Panc1 (cell line): Measurements from ENCODE around the gene DGKG. TPM values are rescaled to one million over a fixed set of nuclear protein-coding genes. Genes with fewer than 3 reads are reported as not detected.

Experiments
- ATAC-seq: fragments of 200-7000 bp; cut with Tn5 transposase; 2 replicates; pipeline ENCODE4 v1.9.1; 2020; ENCODE audit warnings: mild to moderate bottlenecking, moderate library complexity
- BruUV-seq: library from RNA; stranded (reverse); fragments of 400-500 nt; replicated peaks from 2 replicates; lab custom pipeline; 2021; lab: Mats Ljungman, UMichigan
- CTCF ChIA-PET: fragments of 300-600 bp; sonication (Branson Sonifier 250); formaldehyde crosslinking; loops from one replicate; lab custom pipeline; 2022; ENCODE audit warnings: antibody characterized with exemption; lab: Charles Lee
- POLR2A ChIA-PET: fragments of 300-600 bp; sonication (Branson Sonifier 250); formaldehyde crosslinking; loops from one replicate; lab custom pipeline; 2022; ENCODE audit warnings: antibody characterized with exemption; lab: Charles Lee
- DNase-seq: peaks from one replicate; pipeline ENCODE4 v3.0.0-alpha.2; 2010; ENCODE audit warnings: low read depth, low spot score
- H3K27ac ChIP-seq: 2 replicates; pipeline ENCODE4 v1.5.1; 2011; ENCODE audit warnings: mild to moderate bottlenecking, low read length, inconsistent platforms
- H3K27me3 ChIP-seq: fragments of 200-500 bp; sonication (Bioruptor generic); 2 replicates; pipeline ENCODE4 v1.6.0; 2014; ENCODE audit warnings: low read length, inconsistent platforms; ENCODE audit not compliant: control insufficient read depth, insufficient read depth
- H3K36me3 ChIP-seq: fragments of 200-500 bp; sonication (Bioruptor generic); 2 replicates; pipeline ENCODE4 v1.5.1; 2014; ENCODE audit warnings: inconsistent platforms, mild to moderate bottlenecking, low read length, moderate library complexity; ENCODE audit not compliant: control insufficient read depth, insufficient read depth
- H3K4me1 ChIP-seq: 2 replicates; pipeline ENCODE4 v1.5.1; 2011; ENCODE audit warnings: inconsistent platforms, mild to moderate bottlenecking, low read length, moderate library complexity; ENCODE audit not compliant: control insufficient read depth, insufficient read depth
- H3K4me3 ChIP-seq, 2 experiments: 2 replicates each; pipeline ENCODE4 v1.5.1; 2011 to 2012; ENCODE audit warnings: low read depth in 2 of 2, low read length in 2 of 2, mild to moderate bottlenecking in 2 of 2, inconsistent platforms in 1 of 2, moderate library complexity in 1 of 2
- H3K9me3 ChIP-seq: fragments of 200-500 bp; sonication (Bioruptor generic); 2 replicates; pipeline ENCODE4 v1.5.1; 2014; ENCODE audit warnings: low read depth, mild to moderate bottlenecking, inconsistent platforms, low read length, moderate library complexity; ENCODE audit not compliant: control insufficient read depth, insufficient read depth
- CTCF ChIP-seq: fragments of 450-650 bp; IDR thresholded peaks from 2 replicates; pipeline ENCODE4 v1.5.1; 2017; ENCODE audit warnings: mild to moderate bottlenecking
- POLR2AphosphoS5 ChIP-seq: IDR thresholded peaks from 2 replicates; pipeline ENCODE4 v1.6.1; 2012; ENCODE audit warnings: mild to moderate bottlenecking, low read depth, low read length, moderate library complexity
- REST ChIP-seq, 2 experiments: IDR thresholded peaks; 2 replicates each; pipeline ENCODE4 v1.6.1; 2011 to 2012; ENCODE audit warnings: low read depth in 2 of 2, control low read depth in 1 of 2, low read length in 1 of 2, mild to moderate bottlenecking in 1 of 2, moderate library complexity in 1 of 2; ENCODE audit not compliant: insufficient read depth in 1 of 2
- SIN3A ChIP-seq: IDR thresholded peaks from 2 replicates; pipeline ENCODE4 v1.6.1; 2012; ENCODE audit warnings: low read depth, mild to moderate bottlenecking, low read length, moderate library complexity, borderline replicate concordance; ENCODE audit not compliant: insufficient read depth
- TCF7L2 ChIP-seq: IDR thresholded peaks from 2 replicates; pipeline ENCODE4 v1.6.1; 2011; ENCODE audit warnings: mild to moderate bottlenecking, low read depth, low read length, inconsistent platforms
- in situ Hi-C: cut with HindIII; loops from 2 replicates; pipeline ENCODE4 v1.10.0; 2016; ENCODE audit warnings: low sequenced_read_pairs, low pct_unique_long_range_greater_than_20kb
- intact Hi-C: fragments of 100-400 bp; cut with micrococcal nuclease; formaldehyde crosslinking; loops from one replicate; pipeline ENCODE4 v1.10.0; 2022; ENCODE audit not compliant: unreplicated experiment
- total RNA-seq: library from RNA; stranded (reverse); gene quantifications from one replicate; pipeline ENCODE4 v1.2.1, GENCODE V29; 2021; ENCODE audit not compliant: unreplicated experiment

DGKG gene
- total RNA-seq, 1 experiment from 2014 or later, result 0.46 TPM

- Histone ChIP-seq H3K4me1 (no peaks in the 10 kb centered on the region), H3K4me3 (no peak overlapping the region), H3K27ac (no peak overlapping the region), H3K9me3 (no peaks in the 10 kb centered on the region), H3K36me3 (no peaks in the 10 kb centered on the region), H3K27me3 (peaks cover 16% of the 10 kb centered on the region)
- TF ChIP-seq POLR2AphosphoS5, result no peak
- BruUV-seq, result no TSS peak
- DNase-seq, result no peak
- in situ Hi-C loops (no loop called here), intact Hi-C loops (no loop called here)
- no peak for ATAC-seq
- ChIA-PET POLR2A (no interaction called here), CTCF (no interaction called here)
Observed at GRCh38 chr3:186170516-186170915, 191.5 kb downstream of the DGKG start.

- in situ Hi-C loops (no loop called here), intact Hi-C loops (no loop called here)
- no peaks in the 10 kb centered on the region for H3K36me3 ChIP-seq
- peaks cover 16% of the 10 kb centered on the region for H3K27me3 ChIP-seq
- no peaks in the 10 kb centered on the region for H3K4me1 ChIP-seq
- TF ChIP-seq SIN3A, result no peak
- TF ChIP-seq TCF7L2, result no peak
- TF ChIP-seq REST (IDR thresholded peaks at IDR 0.05; ENCODE audit: insufficient read depth in 1 of 2, low read depth in 2 of 2, low read length in 1 of 2), result no peak
- no peak for TF ChIP-seq CTCF
- no peak for TF ChIP-seq POLR2AphosphoS5
- no peaks in the 10 kb centered on the region for H3K9me3 ChIP-seq
- H3K4me3 ChIP-seq, result no peak overlapping the region
- DNase-seq, result no peak
- POLR2A ChIA-PET, result no interaction called here
- ATAC-seq, result no peak
- no TSS peak for BruUV-seq
- no peak overlapping the region for H3K27ac ChIP-seq
- CTCF ChIA-PET, result interaction anchor here (0.6 kb wide), 1 partner anchor 40 kb away, joined by 12 read pairs; no protein-coding TSS in a partner anchor
Observed at GRCh38 chr3:186169379-186169778, 192.7 kb downstream of the DGKG start.

- Histone ChIP-seq H3K9me3 (no peaks in the 10 kb centered on the region), H3K27ac (no peak overlapping the region), H3K4me1 (no peaks in the 10 kb centered on the region), H3K36me3 (no peaks in the 10 kb centered on the region), H3K4me3 (no peak overlapping the region), H3K27me3 (peaks cover 20% of the 10 kb centered on the region)
- ATAC-seq (no peak), DNase-seq (no peak)
- in situ Hi-C loops, result no loop called here
- POLR2A ChIA-PET, result no interaction called here
- no peak for TF ChIP-seq TCF7L2
- TF ChIP-seq SIN3A, result no peak
- no peak for TF ChIP-seq REST (IDR thresholded peaks at IDR 0.05; ENCODE audit: insufficient read depth in 1 of 2, low read depth in 2 of 2, low read length in 1 of 2)
- TF ChIP-seq POLR2AphosphoS5, result no peak
- TF ChIP-seq CTCF, result no peak
- intact Hi-C loops, result no loop called here
- CTCF ChIA-PET, result no interaction called here
- BruUV-seq, result no TSS peak
Observed at GRCh38 chr3:186168976-186169375, 193.1 kb downstream of the DGKG start.
